ENCODE measurements around the gene SERPINA5.

SERPINA5 gene, protein sequence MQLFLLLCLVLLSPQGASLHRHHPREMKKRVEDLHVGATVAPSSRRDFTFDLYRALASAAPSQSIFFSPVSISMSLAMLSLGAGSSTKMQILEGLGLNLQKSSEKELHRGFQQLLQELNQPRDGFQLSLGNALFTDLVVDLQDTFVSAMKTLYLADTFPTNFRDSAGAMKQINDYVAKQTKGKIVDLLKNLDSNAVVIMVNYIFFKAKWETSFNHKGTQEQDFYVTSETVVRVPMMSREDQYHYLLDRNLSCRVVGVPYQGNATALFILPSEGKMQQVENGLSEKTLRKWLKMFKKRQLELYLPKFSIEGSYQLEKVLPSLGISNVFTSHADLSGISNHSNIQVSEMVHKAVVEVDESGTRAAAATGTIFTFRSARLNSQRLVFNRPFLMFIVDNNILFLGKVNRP

DNA sequence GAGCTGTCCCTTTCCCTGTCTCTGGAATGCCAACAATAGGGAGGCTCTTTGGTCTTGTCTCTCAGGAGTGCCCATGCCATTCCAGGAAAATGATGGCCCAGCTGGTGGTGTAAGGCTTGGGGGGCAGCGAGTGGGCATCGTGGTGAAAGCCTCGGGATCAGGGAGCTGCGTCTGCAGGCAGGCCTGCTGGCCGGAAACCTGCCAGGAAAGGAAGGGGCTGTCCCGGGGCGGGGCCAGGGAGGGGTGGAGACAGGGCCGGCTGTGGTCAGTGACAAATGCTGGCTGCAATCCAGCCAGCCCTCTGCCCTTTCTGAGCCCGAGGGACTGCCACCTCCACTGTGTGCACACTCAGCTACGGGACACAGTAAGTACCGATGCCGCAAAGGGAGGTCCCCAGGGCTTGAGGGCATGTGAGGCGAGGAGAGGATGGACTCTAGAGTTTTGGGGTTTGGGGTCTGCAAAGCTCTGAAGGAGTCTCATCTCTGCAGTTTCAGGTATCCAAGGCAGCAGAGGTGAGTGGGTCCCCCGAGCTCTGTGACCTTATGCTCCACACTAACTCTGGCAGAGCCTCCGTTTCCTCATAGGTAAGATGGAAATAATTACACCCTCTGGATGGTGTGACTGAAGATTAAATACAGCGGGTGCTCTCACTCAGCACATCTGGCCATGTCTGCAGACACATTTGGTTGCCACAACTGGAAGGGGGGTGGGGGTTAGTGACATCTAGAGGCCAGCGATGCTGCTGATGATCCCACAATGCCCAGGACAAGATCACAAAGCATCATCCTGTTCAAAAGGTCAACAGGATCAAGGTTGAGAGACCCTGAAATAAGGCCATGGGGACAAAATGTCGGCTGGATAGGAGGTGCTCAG, at the start of gene SERPINA5:
Gene SERPINA5, plus strand, starts transcription at position 300 of the 873 bp plus-strand sequence. CDS start 5,937 bp downstream, outside the sequence.
- DNase-seq (ENCODE audit: low read depth in 1 of 2, low spot score in 1 of 2) = no peak

DNA sequence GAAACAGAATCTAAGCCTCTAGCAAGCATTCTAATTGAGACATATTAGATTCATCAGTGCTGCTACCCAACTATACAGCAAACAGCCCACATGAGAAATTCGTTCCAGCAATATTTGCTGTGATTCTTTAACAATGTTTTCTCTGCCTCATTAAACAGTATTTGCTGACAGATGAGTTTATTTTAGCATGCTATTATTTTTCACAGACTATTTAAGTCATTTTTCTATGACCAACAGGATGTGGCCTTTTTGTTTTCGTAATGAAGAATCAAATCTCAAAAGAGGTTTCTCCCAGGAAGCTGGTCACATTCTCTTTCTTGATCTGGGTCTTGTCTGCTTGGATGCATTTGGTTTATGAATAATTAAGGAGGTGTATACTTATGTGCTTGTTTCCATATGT, 48.8 kb upstream of the SERPINA5 start:
- DNase-seq (ENCODE audit: low read depth in 1 of 2, low spot score in 1 of 2) = no peak

DNA sequence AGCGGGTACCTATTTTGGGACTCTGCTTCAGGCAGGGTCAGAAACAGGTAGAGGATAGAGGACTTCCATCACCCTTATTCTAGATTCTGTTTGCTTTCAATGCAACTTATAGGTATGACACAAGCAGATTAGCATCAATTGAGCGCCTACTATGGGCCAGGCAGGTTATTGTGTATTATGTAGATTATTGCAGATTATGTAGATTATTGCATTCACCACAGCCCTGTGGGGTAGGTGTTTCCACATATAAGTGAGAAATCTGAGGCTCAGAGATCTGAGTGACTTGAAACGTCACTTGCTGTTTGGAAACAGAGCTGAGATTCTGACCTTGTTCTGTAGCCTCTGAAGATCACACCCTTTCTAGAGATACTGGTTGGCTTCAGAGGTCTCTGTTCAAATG, 45.7 kb upstream of the SERPINA5 start:
- no peak for DNase-seq (ENCODE audit: low read depth in 1 of 2, low spot score in 1 of 2)

DNA sequence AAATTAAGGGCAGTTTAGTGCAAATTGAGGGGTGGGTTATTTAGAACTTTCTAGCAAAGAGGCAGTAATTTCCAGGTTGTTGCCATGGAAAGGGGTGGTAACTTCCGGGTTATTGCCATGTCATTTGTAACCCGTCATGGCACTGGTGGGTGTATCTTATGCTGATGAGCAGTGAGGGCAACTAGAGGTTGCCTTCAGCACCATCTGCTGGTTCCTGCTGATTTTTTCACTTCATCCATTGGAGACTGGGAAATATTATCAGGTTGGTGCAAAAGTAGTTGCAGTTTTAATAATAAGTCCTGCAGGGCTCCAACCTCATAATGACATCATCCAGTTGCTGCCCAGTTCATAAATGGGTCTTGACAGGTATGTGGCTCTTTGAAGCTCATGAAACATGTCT, 44.4 kb upstream of the SERPINA5 start:
- no peak for DNase-seq (ENCODE audit: low read depth in 1 of 2, low spot score in 1 of 2)

DNA sequence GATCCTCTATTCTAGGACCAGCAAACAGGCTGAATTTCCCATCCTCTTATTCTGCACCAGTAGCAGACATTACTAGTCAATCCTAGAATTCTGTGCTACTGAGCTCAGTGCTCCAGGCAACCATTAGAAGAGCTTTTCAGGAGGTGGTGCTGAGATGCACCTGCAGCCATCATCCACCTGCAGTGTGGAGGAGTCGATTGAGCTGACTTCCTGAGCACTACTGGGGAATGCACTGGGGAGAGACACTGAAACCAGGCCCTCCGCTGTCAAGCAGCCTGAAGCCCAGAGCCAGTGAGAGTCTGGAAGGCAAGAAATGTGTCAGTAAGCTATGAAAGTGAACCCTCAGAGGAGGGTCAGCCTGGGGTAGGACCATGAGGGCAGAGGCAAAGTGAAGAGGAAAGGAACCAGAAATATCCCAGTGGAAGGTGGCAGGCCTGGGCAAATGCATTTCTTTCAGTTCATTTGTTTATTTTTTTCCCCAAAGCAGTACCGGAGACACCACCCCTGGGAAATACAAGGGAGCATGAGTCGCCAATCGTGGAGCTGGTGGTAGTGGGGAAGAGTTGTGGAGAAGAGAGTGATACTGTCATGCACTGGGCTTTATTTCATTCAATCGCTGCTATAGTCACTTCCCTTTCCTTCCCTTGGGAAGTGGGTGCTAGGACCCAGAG, 43.0 kb upstream of the SERPINA5 start:
- no peak for DNase-seq (ENCODE audit: low read depth in 1 of 2, low spot score in 1 of 2)

DNA sequence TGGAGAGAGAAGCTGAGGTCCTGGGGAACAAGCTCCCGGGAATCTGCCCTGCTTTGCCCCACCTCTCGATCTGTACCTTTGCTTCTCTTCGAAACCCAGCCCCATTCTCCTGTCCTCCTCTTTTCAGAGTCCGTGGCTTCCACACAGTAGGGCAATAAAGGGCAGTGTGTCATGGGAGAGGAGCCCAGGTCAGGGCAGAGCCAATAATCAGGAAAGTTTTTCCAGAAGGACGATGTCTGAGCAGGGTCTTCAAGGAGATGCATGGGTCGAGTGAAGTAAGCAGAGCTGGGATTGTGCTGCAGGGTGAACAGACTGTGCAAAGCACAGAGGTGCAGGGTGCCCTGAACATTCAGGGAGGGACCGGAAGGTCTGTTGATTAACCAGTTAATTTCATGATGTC, 42.0 kb upstream of the SERPINA5 start:
- DNase-seq (ENCODE audit: low read depth in 1 of 2, low spot score in 1 of 2) = no peak

DNA sequence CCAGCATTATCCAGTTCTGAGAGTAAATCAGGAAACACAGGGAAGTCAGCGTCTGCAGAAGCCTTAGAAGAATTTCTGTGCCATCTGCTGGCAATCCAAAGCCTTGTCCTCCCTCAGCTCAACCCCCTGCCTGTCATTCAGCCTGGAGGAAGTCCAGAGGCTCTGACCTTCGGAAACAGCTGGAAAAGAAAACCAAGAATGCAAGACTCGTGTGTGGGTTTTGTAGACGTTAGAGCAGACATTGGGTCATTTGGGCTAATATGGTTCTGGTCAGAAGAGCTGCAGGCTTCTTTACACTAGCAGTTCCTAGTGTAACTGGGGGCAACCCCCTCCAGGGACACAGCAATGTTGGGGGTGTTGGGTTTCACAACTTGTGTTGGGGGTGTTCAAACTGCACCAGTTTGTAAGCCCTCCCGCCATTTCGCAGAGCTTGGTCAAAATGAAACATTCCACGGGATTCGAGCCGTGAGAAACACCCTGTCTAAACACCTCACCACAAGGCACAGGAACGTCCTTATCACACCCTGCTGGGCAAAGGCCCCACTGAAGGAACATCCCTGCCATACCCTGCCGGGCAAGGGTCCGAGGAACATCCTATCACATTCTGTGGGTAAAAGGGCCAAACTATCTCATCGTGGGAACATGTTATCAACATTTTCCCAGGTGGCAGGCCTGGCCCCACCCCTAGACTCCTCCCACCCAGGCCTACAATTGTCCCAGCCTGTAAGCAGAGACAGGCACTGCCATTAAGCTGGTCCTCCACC, 41.0 kb upstream of the SERPINA5 start:
- no peak for DNase-seq (ENCODE audit: low read depth in 1 of 2, low spot score in 1 of 2)

DNA sequence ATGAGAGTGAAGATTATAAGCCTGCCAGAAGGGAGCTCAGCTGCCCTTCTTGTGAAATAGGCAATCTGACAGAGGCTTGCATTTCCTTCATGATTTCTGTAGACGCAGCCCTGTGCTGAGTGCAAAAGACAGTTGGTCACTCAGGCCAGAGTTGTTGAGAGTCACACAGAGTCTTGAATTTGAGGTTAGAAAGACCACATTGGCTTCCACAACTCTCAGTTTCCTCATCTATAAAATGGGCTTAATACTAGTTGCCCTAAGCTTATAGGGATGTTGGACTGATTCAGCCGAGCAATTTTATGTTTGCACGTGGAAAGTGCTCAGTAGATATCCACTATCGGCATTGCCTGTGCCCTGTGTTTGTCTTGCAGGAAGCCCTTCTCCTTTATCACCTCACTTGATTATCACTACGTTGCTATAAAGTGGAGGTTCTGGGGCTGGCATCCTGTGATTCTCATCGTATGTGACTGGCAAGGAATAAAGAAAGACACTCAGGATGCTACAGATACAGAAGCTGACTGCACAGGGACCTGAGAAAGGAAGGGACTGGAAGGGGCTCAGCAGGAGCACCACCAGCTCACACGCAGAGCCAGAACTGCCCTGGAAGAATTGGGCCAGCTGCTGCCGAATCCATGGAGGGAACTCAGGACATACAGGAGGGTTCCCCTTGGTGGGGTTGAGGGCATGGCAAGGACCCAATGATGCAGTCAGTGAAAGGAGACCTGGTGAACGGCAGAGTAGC, 39.8 kb upstream of the SERPINA5 start:
- DNase-seq (ENCODE audit: low read depth in 1 of 2, low spot score in 1 of 2) = no peak

DNA sequence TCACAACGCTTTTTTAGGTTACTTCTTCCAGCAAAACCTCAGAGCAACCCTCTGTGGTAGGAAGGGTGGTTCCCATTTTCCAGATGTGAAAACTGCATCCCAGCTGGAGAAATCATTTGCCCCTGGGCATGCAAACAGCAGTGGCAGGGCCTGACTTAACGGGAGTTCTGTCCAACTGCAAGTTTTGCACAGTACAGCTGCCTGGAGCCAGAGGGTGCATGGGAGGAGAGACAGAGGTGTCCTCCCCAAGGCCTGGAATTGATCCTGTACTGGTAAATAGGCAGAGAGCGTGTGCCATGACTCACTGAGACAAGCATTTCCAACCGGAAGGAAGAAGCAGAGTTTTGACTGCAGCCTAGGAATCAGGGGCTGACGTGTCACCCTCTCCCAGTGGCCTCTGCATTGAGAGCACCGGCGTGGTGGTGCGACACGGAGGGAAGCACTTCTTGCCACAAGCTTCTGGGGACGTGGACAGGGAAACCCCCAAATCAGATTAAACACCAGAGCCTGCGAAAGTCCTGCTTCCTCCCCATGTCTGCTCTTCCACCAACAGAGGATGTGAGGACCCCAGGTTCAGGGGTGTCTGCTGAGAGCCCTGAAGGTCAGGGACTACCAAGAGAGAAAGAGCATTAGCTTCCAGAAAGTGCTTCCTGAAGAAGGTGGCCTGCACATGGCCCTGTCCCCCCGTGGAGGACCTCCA, 39.0 kb upstream of the SERPINA5 start:
- DNase-seq (ENCODE audit: low read depth in 1 of 2, low spot score in 1 of 2) = no peak

DNA sequence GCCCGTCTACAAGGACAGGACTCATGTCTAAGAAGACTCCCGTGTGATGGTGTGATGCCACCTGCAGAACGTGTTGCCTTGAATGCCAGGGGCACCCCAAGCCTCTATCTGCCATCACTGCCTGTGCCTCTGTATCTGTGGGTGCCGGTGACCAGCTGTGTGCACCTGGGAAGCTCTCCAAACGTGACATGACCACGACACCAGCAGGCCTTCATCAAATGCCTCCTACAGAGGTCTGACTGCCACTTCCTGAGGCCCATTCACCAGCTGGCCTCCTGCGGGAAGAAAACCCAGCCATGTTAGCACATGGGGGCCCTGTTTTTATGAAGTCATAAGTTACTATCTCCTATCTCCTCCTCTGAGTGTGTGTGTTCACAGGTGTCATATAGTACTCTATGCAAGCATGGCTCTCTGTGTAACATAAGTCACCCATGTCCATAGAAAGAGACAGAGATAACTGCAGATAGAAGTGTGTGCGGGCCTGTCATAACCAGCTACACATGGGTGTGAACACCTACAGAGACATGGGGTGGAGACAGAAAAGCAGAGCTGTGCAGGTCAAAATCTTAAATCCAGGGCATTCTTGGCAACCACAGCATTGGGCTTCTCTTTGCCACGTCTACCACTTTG, 38.3 kb upstream of the SERPINA5 start:
- no peak for DNase-seq (ENCODE audit: low read depth in 1 of 2, low spot score in 1 of 2)

DNA sequence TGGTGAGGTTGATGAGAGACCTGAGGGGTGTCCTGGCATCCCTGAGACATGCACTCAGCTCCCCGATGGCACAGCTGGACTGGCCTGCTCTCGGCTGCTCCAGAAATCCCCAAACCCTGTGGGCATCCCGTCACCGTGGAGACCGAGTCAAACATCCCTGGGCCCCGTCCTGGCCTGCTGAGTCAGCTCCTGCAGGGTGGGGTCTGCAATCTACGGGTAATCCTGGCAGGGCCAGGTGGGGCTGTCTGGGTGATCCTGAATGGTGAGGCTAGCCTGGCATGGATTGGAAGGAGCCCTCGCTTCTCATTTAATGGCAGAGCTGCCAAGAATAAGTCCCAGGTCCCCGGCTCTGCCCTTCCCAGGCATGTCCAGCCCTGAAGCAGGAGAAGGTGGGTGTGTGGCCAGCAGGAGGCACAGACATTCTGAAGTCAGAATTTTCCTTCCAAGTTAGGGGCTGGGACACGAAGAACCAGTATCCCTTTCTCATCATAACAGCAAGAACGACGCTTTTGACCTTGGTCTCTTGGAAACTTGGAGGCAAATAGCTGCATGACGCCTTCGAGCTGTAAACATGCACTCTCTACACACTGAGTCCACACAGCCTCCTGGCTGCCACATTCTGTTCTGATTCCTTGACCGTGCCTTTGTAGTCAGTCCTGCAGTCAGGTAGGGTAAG, 37.6 kb upstream of the SERPINA5 start:
- no peak for DNase-seq (ENCODE audit: low read depth in 1 of 2, low spot score in 1 of 2)

DNA sequence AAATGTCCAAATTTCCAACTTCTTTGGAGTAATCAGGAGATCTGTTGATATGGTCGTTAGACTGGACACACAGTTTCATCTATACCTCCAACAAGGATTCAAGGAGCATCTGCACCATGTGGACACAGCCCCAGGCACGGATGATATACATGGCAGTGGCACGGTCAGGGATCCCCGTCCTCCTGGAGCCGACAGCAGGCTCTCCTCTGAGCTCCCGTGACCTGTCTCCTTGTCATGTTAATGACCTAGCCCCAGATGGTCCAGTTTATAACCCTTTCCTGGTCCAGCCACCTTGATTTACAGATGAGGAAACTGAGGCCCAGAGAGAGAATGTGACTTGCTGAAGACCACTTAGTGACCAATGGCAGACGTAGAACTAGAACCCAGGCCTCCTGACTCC, 36.5 kb upstream of the SERPINA5 start:
- DNase-seq (ENCODE audit: low read depth in 1 of 2, low spot score in 1 of 2) = no peak

DNA sequence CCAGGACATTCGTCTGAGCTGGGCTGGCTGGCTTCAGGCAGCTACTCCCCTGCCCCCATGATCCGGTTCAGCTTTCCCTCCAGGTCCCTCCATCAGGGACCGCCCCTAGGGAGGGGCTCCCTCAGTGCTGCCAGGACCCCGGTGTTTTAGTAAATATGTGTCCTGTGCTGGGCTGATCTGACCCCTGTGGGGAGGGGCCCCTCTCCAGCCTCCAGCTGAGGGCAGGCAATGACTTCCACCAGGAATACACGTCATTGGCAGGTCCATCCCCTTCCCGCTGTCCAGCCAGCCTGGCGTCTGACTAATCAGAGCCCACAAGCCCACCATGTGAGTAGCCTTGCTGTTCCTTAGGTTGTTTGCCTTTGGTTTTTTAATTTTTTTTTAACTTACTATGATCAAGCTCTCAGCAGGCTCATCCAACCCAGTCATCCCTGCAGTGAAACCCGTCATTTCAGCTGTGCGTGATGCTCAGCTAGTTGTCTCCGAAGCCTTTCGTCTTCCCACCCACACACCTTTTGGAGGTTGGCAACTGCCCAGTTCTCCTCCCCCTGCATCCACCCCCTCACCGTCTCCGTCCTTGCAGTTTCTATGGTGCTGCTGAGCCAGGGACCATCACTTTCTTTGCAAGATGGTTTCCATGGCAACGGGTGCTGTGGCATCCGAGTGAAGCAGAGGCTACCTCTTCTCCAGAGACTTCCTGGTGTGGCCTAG, 35.9 kb upstream of the SERPINA5 start:
- DNase-seq (ENCODE audit: low read depth in 1 of 2, low spot score in 1 of 2) = no peak

DNA sequence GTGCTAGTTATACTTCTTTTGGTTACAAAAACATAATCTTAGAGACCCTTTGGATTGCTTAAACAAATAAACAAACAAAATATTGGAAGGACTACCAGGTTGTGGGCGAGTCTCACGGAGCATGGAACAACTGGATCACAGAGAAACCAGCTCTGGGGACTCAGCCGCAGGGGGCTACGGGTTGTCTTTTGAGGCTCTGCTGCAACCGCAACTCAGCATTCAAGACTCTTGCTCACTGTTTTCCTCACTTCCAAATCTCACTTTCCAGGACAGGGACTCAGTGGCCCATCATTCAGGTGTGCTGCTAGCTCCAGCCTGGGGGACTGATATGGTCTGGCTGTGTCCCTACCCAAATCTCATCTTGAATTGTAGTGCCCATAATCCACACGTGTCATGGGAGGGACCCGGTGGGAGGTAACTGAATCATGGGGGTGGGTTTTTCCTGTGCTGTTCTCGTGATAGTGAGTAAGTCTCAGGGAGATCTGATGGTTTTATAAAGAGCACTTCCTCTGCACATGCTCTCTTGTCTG, 34.0 kb upstream of the SERPINA5 start:
- DNase-seq (ENCODE audit: low read depth in 1 of 2, low spot score in 1 of 2) = no peak

DNA sequence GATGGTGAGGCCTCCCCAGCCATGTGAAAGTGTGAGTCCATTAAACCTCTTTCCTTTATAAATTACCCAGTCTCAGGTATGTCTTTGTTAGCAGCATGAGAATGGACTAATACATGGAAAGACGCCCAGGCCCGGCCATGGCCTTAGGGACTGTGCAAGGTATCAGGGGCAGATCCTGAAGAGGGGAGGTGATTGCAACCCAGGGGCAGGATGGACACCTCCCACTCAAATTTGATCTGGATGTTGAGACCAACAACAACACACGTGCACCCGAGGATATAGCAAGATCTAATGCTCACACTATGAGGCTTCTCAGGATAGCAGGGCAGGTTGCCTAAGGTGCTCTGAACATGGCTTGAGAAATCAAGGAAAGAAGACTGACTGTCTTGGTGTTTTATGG, 33.5 kb upstream of the SERPINA5 start:
- DNase-seq (ENCODE audit: low read depth in 1 of 2, low spot score in 1 of 2) = no peak

DNA sequence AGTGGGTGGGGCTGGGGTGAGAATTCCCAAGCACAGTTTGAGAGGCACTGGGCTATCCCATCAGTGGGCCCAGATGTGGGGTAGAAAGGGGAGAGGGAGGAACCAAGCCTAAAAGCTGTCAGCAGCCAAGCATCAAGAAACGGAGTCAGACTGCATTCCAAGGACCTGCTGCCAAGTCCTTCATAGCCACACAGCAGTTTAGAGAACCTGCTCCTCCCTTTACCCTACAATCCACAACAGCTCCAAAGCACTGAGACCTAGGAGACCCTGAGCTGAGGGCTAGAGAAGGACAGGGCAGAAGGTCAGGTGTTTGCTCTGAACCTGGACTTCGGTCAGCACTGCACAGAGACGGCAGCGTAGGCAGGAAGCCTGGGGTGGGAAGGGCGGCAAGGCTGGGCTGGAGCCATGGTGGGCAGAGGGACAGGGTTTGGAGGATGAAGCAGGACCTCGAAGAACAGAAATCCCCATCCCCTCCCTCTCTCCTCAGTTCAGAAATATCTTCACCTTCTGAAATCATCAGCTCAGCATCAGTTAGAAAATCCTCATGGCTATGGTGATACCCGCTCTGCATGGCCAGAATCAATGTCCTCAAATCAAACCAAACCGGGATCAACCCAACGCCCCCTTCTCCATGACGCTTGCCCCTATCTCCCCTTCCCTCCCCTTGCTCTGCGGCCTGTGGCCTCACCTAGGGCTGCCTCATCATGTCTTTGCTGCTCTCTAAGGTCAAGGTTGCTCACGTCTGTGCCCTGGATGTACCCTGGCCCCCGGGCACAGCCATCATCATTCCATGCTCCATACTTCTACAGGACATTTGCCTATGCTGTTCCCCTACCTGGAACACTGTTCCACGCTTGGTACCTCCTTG, 32.9 kb upstream of the SERPINA5 start:
- DNase-seq (ENCODE audit: low read depth in 1 of 2, low spot score in 1 of 2) = no peak
